Duodenal mucosa (tissue), 2 donors: ENCODE measurements around the gene ARHGAP18.

Source experiments
- H3K27ac ChIP-seq: one replicate; pipeline ENCODE4 v1.7.0; 2013; ENCODE audit warnings: low read depth, low read length
- H3K27me3 ChIP-seq, 2 donors: one replicate each; pipeline ENCODE4 v1.7.0; 2013; ENCODE audit warnings: low read length in 2 of 2, control low read depth in 1 of 2; ENCODE audit not compliant: insufficient read depth in 2 of 2, control insufficient read depth in 1 of 2
- H3K36me3 ChIP-seq, 2 donors: one replicate each; pipeline ENCODE4 v1.7.0; 2013; ENCODE audit warnings: low read length in 2 of 2, control low read depth in 1 of 2; ENCODE audit not compliant: insufficient read depth in 2 of 2, control insufficient read depth in 1 of 2
- H3K4me1 ChIP-seq, 2 donors: one replicate each; pipeline ENCODE4 v1.7.0; 2013; ENCODE audit warnings: low read length in 2 of 2, control low read depth in 1 of 2; ENCODE audit not compliant: insufficient read depth in 2 of 2, control insufficient read depth in 1 of 2
- H3K4me3 ChIP-seq, 2 donors: one replicate each; pipeline ENCODE4 v1.7.0; 2013; ENCODE audit warnings: low read length in 2 of 2, low read depth in 1 of 2
- H3K9ac ChIP-seq, 2 donors: one replicate each; pipeline ENCODE4 v1.7.0; 2013; ENCODE audit warnings: low read length in 2 of 2, low read depth in 1 of 2
- H3K9me3 ChIP-seq, 2 donors: one replicate each; pipeline ENCODE4 v1.7.0; 2013; ENCODE audit warnings: low read length in 2 of 2, control low read depth in 1 of 2; ENCODE audit not compliant: control insufficient read depth in 1 of 2

ARHGAP18 gene

DNA sequence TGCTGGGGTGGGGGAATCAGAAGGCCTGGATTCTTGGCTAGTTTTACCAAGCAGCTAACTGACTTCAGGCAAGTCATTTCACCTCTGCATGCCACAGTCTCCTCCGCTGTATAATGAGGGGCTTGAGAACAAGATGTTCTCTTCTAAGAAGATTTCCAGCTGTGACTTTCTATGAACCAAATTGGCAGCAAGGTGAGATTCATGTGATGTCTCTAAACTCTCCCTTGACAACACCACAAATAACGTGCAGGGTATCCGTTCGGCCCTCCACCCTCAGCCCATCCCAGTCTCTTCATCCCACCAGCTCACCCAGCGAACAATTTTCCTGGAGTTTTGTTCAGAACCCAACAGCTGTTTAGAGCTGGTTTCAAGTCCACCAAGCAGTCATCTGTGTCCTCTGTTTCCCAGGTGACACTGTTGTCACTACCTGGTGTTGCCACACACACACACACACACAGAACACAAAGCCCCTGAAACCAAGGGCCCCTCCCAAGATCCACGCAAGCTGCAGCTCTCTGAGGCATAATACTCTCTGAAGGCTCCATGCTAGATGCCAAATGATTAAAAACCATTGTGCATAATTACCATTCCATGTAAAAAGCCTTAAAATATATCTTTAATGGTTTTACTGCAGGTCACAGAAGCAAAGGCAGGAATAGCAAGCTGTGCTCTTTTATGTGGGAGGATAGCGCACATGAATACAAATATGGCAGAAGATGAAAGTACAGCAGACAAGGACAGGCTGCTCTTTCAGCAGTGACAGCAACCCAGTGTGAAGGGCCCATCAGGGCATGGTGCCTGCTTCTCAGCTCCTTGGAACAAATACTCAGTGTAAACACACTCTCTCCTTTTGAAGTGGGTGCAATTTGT, 48.2 kb downstream of the ARHGAP18 start:
- Histone ChIP-seq H3K4me3 (no peak overlapping the region), H3K27me3 (no peaks in the 10 kb centered on the region), H3K9ac (no peak overlapping the region), H3K36me3 (no peaks in the 10 kb centered on the region), H3K27ac (no peak overlapping the region), H3K4me1 (peaks cover 58 to 60% of the 10 kb centered on the region in 2 donors), H3K9me3 (no peaks in the 10 kb centered on the region)

DNA sequence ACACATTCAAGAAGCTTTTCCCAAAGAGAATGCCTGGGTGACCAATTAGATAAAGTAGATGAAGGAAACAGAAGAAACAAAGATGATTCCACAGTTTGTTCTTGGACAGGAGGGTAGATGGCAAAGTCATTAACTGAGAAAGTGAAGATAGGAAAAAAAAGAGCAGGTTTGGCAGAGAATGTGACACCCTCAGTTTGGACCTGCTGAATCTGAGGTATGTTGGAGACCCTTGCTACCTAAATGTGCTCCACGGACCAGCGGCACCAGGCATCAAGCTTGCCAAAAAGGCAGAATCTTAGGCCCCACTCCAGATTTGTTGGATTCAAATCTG, 49.7 kb downstream of the ARHGAP18 start:
- H3K4me1 ChIP-seq = peaks cover 46 to 54% of the 10 kb centered on the region in 2 donors
- H3K36me3 ChIP-seq = no peaks in the 10 kb centered on the region
- H3K9me3 ChIP-seq = no peaks in the 10 kb centered on the region
- H3K9ac ChIP-seq = no peak overlapping the region
- H3K27me3 ChIP-seq = no peaks in the 10 kb centered on the region
- peak overlapping the region in 1 of 2 donors; percentile 64 for H3K4me3 ChIP-seq
- no peak overlapping the region for H3K27ac ChIP-seq

DNA sequence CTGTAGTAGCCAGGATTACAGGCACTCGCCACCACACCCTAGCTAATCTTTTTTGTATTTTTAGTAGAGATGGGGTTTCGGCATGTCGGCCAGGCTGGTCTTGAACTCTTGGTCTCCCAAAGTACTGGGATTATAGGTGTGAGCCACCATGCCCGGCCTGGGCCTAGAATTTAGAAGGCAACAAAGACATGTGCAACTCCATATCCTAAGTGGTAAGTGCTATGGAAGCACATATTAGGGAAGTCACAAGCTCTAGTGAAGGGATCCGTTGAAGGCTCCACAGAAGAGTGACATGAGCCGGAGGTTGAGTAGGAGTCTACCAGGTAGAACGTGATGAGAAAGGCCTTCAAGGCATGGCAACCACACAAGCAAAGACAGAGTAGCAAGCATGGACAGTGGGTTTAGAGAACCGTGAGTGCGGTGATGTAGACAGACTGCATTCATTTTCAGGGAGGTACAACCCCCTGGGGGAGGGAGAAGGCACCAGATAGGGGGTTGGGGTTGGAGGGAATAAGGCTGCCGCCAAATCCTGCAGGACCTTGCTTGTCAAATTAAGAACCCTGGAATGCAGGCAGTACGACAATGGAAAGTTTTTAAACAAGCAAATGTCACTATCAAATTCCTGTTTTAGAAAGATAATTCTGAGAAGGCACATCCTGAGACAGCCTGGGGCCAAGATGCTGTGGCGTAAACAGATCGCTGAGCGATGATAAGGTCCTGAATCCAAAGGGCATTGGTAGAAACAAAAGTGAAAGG, 50.2 kb downstream of the ARHGAP18 start:
- no peak overlapping the region for H3K9ac ChIP-seq
- H3K9me3 ChIP-seq = no peaks in the 10 kb centered on the region
- peak overlapping the region in 1 of 2 donors; percentile 64 for H3K4me3 ChIP-seq
- H3K27me3 ChIP-seq = no peaks in the 10 kb centered on the region
- H3K4me1 ChIP-seq = peaks cover 43 to 50% of the 10 kb centered on the region in 2 donors
- H3K36me3 ChIP-seq = no peaks in the 10 kb centered on the region
- no peak overlapping the region for H3K27ac ChIP-seq

DNA sequence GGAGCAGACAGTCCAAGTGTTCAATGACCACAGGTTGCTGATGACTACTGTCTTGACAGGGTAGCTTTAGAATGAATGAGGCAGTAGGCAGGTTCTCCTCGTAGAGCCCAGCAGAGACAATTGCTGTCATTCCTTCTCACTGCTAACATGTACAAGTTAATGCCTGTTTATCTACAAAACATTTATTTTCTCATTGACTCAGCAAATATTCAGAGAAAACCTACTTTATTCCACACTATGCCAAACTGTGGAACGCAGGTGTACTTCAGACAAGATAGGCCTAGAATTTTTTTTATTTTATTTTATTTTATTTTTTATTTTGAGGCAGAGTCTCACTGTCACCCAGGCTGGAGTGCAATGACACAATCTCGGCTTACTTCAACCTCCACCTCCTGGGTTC, 50.8 kb downstream of the ARHGAP18 start:
- peaks cover 37 to 44% of the 10 kb centered on the region in 2 donors for H3K4me1 ChIP-seq
- H3K9me3 ChIP-seq = no peaks in the 10 kb centered on the region
- no peak overlapping the region for H3K9ac ChIP-seq
- H3K27me3 ChIP-seq = no peaks in the 10 kb centered on the region
- H3K4me3 ChIP-seq = no peak overlapping the region
- H3K27ac ChIP-seq = no peak overlapping the region
- no peaks in the 10 kb centered on the region for H3K36me3 ChIP-seq

DNA sequence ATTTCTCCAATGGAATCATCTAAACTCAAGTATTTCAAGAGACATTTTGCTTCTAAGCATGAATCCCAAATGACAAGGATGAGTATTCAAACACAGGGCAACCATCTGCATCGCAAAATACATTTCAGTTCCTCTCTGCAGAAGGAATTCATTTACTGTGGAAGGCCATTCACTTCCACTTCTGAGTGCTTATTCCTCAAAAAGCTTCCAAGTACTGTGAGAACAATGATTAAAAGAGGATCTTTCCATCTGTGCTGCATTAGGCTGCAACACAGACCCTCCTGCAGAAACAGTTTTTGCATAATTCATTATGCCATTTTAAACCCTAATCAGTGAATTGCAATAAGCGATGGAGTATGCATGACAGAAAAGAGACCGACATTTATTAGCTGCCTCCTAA, 52.5 kb downstream of the ARHGAP18 start:
- H3K27me3 ChIP-seq = no peaks in the 10 kb centered on the region
- peaks cover 22 to 27% of the 10 kb centered on the region in 2 donors for H3K4me1 ChIP-seq
- no peaks in the 10 kb centered on the region for H3K36me3 ChIP-seq
- no peak overlapping the region for H3K4me3 ChIP-seq
- no peaks in the 10 kb centered on the region for H3K9me3 ChIP-seq
- no peak overlapping the region for H3K9ac ChIP-seq
- no peak overlapping the region for H3K27ac ChIP-seq

DNA sequence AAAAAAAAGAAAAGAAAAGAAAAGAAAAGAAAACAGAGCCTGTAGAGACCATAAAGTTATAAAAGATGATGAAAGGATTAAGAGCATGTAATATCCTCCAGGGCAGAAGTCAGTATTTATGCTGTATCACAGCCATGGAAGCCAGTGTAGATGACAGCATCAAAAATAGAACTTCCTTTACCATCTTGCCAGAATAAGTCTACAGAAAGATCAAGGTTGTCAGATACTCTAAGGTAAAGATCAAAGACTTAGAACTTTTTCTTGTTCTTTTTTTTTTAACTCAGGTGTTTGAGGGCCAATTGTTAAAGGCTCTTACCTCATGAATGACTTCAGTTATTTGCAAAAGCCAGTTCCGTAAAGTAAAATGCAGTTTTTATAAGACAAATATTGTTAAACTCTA, 54.6 kb downstream of the ARHGAP18 start:
- Histone ChIP-seq H3K9ac (no peak overlapping the region), H3K36me3 (no peaks in the 10 kb centered on the region), H3K27me3 (no peaks in the 10 kb centered on the region), H3K27ac (no peak overlapping the region), H3K4me1 (peaks cover 6 to 13% of the 10 kb centered on the region in 2 donors), H3K4me3 (no peak overlapping the region), H3K9me3 (no peaks in the 10 kb centered on the region)

DNA sequence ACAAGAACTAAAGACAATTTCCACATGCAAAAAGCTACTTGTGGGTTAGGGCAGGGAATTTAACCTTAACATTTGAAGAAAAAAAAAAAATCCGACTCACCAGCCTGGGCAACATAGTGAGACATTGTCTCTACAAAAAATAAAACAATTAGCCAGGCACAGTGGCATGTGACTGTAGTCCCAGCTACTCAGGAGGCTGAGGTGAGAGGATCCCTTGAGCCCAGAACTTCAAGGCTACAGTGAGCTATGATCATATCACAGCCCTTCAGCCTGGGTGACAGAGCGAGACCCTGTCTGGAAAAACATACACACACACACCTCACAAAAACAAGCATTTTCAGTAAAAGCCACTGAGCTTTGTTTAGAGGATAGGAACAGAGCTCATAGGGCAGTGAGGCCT, 56.2 kb downstream of the ARHGAP18 start:
- Histone ChIP-seq H3K9ac (no peak overlapping the region), H3K4me3 (no peak overlapping the region), H3K27ac (no peak overlapping the region), H3K27me3 (no peaks in the 10 kb centered on the region), H3K4me1 (peaks cover 0 to 6% of the 10 kb centered on the region in 2 donors), H3K36me3 (no peaks in the 10 kb centered on the region), H3K9me3 (no peaks in the 10 kb centered on the region)

DNA sequence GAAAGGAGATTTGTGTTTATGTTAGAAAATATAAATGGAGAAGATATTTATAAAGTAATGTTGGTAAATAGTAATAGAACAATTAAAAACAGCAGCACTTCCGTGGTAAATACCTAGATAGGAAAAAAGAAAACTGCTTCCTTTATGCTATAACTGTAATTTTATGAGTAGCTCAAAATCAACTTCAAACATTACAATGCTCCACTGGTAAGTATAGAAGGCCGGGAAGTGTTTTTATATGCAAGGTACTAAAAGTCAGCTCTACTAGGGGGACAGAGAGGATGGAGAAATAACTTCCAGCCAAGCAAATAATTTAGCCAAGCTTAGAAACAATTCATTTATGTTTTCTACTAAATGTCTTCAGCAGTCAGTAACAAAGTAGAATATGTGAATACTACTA, 56.7 kb downstream of the ARHGAP18 start:
- Histone ChIP-seq H3K9ac (no peak overlapping the region), H3K9me3 (no peaks in the 10 kb centered on the region), H3K4me3 (no peak overlapping the region), H3K27me3 (no peaks in the 10 kb centered on the region), H3K36me3 (no peaks in the 10 kb centered on the region), H3K4me1 (peaks cover 0 to 6% of the 10 kb centered on the region in 2 donors), H3K27ac (no peak overlapping the region)

DNA sequence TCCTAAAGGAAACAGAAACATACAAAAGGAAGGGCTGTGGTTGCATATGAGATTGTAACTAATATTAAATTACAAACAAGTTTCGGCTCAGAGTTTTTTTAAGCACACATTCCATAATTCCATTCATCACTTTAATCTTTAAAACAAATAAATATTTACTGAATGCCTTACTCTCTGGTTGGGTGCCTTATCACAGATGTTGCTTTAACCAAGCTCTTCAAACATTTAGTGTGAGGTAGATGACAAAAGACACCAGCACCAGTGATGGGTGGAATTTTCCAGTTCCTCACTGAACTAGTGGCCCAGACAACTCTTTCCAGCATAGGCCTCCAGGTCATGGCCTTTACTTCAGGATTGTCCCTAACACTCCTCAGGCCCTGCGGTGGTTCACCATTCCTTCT, 58.7 kb downstream of the ARHGAP18 start:
- Histone ChIP-seq H3K27me3 (no peaks in the 10 kb centered on the region), H3K9ac (no peak overlapping the region), H3K9me3 (no peaks in the 10 kb centered on the region), H3K4me3 (no peak overlapping the region), H3K27ac (no peak overlapping the region), H3K4me1 (peaks cover 4 to 6% of the 10 kb centered on the region in 2 donors), H3K36me3 (no peaks in the 10 kb centered on the region)

DNA sequence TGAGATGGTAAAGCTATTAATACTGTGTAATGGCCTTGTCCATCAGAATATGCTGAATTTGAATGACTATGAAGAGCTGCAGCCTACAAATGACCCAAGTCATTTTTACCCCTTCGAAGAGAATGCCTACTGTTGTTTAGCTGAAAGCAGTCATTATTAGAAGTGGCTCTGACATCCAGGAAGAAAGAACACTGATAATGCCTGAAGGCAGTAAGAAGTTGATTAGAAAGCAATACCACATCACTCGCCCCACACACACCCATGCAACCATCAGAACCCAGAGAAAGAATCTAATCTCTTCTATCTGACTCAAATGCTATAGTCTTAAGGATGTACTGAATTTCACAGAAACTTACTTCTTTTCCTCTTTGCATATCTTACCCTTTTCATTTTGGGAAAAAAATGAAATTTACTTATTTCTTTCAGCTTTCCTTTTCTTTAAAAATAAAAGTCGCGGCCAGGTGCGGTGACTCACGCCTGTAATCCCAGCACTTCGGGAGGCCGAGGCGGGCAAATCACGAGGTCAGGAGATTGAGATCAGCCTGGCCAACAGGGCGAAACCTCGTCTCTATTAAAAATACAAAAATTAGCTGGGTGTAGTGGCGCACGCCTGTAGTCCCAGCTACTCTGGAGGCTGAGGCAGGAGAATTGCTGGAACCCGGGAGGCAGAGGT, 61.0 kb downstream of the ARHGAP18 start:
- Histone ChIP-seq H3K36me3 (no peaks in the 10 kb centered on the region), H3K27ac (no peak overlapping the region), H3K9ac (no peak overlapping the region), H3K9me3 (no peaks in the 10 kb centered on the region), H3K4me3 (no peak overlapping the region), H3K4me1 (peaks cover 0 to 4% of the 10 kb centered on the region in 2 donors), H3K27me3 (no peaks in the 10 kb centered on the region)
